ENCODE results near the gene COG2. TPM values are rescaled to one million over a fixed set of nuclear protein-coding genes. Genes with fewer than 3 reads are reported as not detected.

COG2 gene
- total RNA-seq, 1 donor from 2014 or later = 23.0 TPM

GRCh38 chr1:230611128-230611877 lies 31.0 kb upstream of the COG2 start:
- Mint-ChIP-seq H3K4me3 (no peak overlapping the region), H3K36me3 (no peaks in the 10 kb centered on the region), H3K27me3 (ENCODE audit: low read depth) (peaks cover 11% of the 10 kb centered on the region), H3K4me1 (peaks cover 22% of the 10 kb centered on the region), H3K27ac (no peak overlapping the region), H3K9me3 (no peaks in the 10 kb centered on the region)
- no peak for TF ChIP-seq CTCF (IDR thresholded peaks at IDR 0.05; ENCODE audit: unreplicated experiment)
- no peak for DNase-seq (ENCODE audit: low spot score in 2 of 2, unreplicated experiment in 2 of 2)

- no peak for TF ChIP-seq CTCF (IDR thresholded peaks at IDR 0.05; ENCODE audit: unreplicated experiment)
- no peaks in the 10 kb centered on the region for H3K9me3 Mint-ChIP-seq
- no peak overlapping the region for H3K4me3 Mint-ChIP-seq
- no peaks in the 10 kb centered on the region for H3K36me3 Mint-ChIP-seq
- no peak for DNase-seq (ENCODE audit: low spot score in 2 of 2, unreplicated experiment in 2 of 2)
- H3K27me3 Mint-ChIP-seq (ENCODE audit: low read depth) = peaks cover 13% of the 10 kb centered on the region
- H3K4me1 Mint-ChIP-seq = peaks cover 22% of the 10 kb centered on the region
- no peak overlapping the region for H3K27ac Mint-ChIP-seq
Measured at GRCh38 chr1:230611878-230612235, 30.4 kb upstream of the COG2 start.

- TF ChIP-seq CTCF (IDR thresholded peaks at IDR 0.05; ENCODE audit: unreplicated experiment) = no peak
- no peak overlapping the region for H3K4me3 Mint-ChIP-seq
Measured at GRCh38 chr1:230612651-230613050, 29.6 kb upstream of the COG2 start.

GRCh38 chr1:230614121-230614520 lies 28.2 kb upstream of the COG2 start:
- H3K36me3 Mint-ChIP-seq = no peaks in the 10 kb centered on the region
- no peak overlapping the region for H3K27ac Mint-ChIP-seq
- no peak for DNase-seq (ENCODE audit: low spot score in 2 of 2, unreplicated experiment in 2 of 2)
- H3K9me3 Mint-ChIP-seq = no peaks in the 10 kb centered on the region
- H3K4me3 Mint-ChIP-seq = no peak overlapping the region
- no peak for TF ChIP-seq CTCF (IDR thresholded peaks at IDR 0.05; ENCODE audit: unreplicated experiment)
- H3K27me3 Mint-ChIP-seq (ENCODE audit: low read depth) = peaks cover 27% of the 10 kb centered on the region
- H3K4me1 Mint-ChIP-seq = peaks cover 17% of the 10 kb centered on the region

More at GRCh38 chr1:230612651-230613050, 29.6 kb upstream of the COG2 start:
- Mint-ChIP-seq H3K9me3 (no peaks in the 10 kb centered on the region), H3K27ac (no peak overlapping the region), H3K27me3 (ENCODE audit: low read depth) (peaks cover 16% of the 10 kb centered on the region), H3K4me1 (peaks cover 22% of the 10 kb centered on the region), H3K36me3 (no peaks in the 10 kb centered on the region)
- DNase-seq (ENCODE audit: low spot score in 2 of 2, unreplicated experiment in 2 of 2) = no peak

- TF ChIP-seq CTCF (IDR thresholded peaks at IDR 0.05; ENCODE audit: unreplicated experiment) = no peak
- no peak overlapping the region for H3K27ac Mint-ChIP-seq
Measured at GRCh38 chr1:230618537-230618936, 23.7 kb upstream of the COG2 start.

More at GRCh38 chr1:230618537-230618936, 23.7 kb upstream of the COG2 start:
- Mint-ChIP-seq H3K4me1 (peaks cover 10% of the 10 kb centered on the region), H3K27me3 (ENCODE audit: low read depth) (peaks cover 35% of the 10 kb centered on the region), H3K4me3 (no peak overlapping the region), H3K36me3 (no peaks in the 10 kb centered on the region), H3K9me3 (no peaks in the 10 kb centered on the region)
- no peak for DNase-seq (ENCODE audit: low spot score in 2 of 2, unreplicated experiment in 2 of 2)
